HG03095 (cell line): ENCODE data around the gene CAMK1D.
"Not testable (repeated sequence)": the region's sequence is repeated elsewhere in the genome, so short reads cannot be mapped to it uniquely, and the experiment has no call there.

Experiments
- ATAC-seq: cut with Tn5 transposase; IDR thresholded peaks from one replicate; pipeline ENCODE4 v1.9.1; 2021; ENCODE audit warnings: moderate library complexity; ENCODE audit not compliant: unreplicated experiment

CAMK1D gene

DNA sequence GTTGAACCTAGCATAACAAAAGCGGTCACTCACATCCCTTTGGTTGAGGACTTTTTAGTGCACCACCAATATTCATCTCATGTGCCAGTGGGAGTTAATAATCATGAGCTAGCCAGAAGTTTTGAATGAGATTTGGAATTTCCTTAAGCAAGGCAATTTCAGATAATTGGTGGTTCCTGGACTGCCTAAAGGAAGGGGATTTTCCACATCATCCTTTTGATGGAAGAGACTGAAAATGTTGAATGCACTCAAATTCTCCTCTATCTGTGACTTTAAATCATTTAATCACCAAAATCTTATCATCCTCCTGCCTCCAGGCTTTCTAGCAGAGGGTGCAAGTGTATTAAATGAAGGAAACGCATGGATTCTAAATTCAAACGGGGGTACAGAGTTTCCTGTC, 391.5 kb downstream of the CAMK1D start:
- ATAC-seq = no peak

DNA sequence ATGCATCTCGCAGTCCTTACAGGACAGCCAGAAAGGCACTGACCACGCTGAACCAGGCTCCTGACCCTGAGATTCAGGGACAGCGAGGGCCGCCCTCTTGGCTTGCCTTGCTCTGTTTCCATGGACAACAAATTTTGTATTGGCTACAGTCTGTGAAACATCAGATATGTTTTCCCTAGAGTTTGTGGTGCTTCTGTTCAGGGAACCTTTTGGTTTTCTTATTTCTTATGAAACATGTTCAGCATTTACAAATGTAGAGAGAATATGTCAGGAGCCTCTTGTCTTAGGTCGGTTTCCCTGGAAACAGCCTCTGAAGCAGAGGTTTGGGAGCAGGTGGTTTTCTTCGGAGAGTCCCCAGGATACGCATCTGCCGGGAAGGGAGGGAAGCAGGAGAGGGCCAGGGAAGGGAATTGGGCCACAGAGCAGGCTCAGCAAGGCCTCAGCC, 392.0 kb downstream of the CAMK1D start:
- ATAC-seq = no peak

DNA sequence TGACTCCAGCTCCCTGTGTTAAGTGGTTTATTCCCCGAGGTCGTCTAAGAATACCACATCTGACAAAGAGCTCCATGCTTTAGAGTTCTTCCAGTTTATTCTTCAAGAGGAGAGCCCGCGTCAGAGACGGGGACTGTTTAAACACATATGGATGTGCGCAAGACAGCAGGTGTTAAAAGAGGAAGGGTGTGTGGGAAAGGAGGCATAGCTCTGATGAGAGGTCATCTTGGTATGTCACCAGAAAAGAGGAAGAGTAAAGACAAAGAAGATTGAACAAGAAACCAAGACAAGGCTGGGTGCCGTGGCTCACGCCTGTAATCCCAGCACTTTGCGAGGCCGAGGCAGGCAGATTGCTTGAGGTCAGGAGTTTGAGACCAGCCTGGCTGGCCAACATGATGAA, 393.4 kb downstream of the CAMK1D start:
- ATAC-seq = no peak

DNA sequence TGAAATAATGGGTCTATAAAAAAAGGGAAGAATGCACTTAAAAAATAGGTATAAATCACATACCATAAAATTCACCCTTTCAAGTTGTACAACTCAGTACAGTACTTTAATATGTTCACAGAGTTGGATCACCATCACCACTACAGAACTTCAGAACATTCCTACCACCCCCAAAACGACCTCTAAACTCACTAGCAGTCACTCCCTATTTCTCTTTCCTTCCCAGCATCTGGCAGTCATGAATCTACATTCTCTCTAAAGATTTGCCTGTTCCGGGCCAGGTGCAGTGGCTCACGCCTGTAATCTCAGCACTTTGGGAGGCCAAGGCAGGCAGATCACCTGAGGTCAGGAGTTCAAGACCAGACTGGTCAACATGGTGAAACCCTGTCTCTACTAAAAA, 394.1 kb downstream of the CAMK1D start:
- not testable (repeated sequence) for ATAC-seq

DNA sequence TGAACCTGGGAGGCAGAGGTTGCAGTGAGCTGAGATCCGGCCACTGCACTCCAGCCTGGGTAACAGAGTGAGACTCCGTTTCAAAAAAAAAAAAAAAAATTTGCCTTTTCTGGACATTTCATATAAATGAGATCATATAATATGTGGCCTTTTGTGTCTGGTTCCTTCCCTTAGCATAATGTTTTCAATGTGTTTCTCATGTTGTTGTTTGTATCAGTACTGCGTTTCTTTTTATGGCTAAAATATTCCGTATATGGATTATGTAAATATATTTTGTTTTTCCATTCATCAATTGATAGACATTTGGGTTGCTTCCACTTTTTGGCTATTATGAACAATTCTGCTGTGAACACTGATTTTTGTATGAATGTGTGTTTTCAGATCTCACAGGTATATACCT, 394.6 kb downstream of the CAMK1D start:
- no peak for ATAC-seq

DNA sequence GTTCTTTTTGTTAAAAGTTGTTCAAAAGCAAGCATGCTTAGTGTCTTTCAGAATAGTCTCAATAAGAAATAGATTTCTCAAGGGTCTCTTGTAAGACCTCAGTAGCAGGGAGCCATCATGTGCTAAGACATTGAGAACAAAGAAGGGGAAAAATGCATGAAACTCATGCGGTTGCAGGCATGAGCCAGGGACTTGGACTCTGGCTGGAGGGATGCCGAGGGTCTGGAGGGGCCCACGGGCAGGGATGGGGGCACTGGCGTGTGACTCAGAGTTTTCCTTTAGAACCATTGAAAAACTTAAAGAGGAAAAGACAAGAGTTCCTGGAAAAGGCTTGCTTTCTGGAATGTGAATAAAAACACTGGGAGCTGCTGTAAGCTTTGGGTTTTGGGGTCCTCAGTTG, 398.8 kb downstream of the CAMK1D start:
- no peak for ATAC-seq

DNA sequence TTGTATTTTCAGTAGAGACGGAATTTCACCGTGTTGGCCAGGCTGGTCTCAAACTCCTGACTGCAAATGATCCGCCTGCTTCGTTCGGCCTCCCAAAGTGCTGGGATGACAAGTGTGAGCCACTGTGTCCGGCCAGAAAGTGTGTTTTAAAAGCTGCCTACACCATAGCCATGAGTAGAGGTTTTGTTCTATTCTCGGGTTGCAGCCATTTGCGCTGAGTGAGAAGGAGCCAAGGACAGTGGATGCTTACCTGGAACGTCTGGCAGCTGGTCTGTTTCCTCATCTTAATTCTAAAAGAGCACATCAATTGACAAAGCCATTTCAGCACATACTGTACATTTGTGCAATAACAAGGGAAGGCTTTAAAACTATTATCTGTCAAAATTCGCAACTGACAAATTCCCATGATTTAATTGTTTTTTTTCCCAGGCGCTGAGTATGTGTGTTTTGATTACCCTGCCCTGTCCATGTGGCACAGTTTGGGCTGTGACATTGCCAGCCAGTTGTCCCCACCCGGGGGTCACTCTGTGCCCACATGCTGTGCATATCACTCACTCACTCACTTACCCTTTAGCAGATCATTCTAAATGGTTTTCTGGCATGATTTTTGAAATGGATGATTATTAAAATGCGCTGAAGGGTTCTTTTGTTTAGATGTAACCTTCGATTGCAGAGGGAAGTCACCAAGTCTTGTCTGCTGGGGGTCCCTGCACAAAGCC, 400.6 kb downstream of the CAMK1D start:
- ATAC-seq = no peak

DNA sequence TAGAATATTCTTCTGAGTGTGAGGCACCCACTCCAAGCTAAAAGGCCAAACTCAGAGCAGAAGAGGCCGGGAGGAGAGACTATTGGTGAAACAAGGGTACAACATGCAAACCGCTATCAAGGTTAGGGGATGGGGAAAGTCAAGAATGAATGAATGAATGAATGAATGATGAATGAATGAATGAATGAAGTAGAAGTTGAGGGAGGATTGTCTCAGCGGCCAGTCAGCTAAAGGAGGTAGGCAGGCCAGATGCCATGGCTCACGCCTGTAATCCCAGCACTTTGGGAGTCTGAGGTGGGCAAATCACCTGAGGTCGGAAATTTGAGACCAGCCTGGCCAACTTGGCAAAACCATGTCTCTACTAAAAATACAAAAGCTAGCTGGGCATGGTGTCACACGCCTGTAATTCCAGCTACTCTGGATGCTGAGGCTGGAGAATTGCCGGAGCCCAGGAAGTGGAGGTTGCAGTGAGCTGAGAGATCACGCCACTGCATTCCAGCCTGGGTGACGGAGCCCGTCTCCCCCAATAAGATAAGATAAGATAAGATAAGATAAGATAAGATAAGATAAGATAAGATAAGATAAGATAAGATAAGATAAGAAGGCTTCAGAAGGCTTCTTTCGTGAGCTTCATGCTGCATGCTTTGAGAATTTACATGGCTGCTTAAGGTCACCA, 401.3 kb downstream of the CAMK1D start:
- ATAC-seq = no peak

DNA sequence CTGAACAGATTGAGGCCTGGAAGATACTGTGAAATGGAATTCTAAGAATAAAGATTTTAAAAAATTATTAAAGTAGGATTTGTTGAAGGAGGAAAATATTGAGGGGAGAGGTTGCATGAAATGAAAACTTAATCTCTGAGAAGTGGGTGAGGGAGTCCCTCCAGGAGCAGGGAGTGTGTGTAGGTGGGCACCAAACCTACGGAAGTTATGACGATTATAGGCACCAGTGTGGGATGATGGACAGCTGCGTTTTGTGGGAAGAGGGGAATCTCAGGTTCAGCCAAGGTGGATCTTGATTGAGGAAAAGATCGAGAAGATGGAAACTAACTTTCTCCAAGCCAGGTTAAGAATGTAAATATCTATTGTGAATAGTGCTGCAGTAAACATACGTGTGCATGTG, 405.7 kb downstream of the CAMK1D start:
- no peak for ATAC-seq

DNA sequence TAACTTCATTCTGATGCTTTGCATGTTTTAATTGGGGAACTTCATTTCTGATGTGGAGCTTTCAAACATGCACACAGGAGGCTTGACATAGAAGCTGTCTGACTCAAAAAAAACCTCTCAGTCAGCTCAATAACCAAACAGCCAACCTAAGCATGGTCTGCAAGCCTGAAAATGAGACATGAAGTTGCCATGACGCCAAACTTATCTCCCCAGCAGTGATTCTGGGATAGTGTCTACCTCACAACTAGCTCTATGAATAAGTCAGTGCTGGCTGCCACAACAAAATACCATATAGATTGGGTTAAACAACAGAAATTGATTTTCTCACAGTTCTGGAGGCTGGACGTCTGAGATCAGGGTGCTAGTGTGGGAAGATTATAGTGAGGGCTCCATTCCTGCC, 408.0 kb downstream of the CAMK1D start:
- no peak for ATAC-seq

DNA sequence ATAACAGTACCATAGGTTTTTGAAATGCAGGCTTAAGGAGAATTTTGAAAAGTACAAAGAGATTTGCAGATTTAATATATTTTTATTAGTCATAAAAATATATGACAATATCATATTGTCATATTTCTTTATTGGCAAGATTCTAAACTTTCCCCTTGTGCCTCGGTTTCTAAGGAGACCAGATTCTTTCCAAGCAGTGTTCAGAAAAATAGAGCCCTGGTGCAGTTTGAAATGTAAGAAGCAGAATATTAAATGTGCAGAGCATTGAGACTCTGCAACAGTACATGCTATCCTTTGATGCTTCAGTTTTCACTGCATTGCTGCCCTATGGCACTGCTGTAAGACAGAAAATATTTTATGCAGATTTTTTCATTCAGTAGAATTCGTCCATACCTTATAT, 408.9 kb downstream of the CAMK1D start:
- ATAC-seq = no peak

DNA sequence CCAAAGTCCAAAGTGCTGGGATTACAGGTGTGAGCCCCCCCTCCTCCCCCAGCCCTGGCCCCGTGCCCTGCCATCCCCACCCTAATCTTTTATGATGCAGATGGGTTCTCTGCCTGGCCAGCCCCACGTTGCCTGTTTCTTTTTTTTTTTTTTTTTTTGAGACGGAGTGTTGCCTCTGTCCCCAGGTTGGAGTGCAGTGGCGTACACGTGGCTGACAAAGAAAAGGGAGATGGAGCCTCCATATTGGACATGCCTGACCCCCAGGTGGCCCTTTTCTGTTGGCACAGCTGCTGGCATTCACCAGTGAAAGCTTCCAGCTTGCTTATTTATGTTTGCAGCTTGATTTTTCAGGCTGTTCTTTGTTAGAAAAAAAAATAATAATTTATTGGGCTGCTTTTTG, 416.9 kb downstream of the CAMK1D start:
- ATAC-seq = no peak

DNA sequence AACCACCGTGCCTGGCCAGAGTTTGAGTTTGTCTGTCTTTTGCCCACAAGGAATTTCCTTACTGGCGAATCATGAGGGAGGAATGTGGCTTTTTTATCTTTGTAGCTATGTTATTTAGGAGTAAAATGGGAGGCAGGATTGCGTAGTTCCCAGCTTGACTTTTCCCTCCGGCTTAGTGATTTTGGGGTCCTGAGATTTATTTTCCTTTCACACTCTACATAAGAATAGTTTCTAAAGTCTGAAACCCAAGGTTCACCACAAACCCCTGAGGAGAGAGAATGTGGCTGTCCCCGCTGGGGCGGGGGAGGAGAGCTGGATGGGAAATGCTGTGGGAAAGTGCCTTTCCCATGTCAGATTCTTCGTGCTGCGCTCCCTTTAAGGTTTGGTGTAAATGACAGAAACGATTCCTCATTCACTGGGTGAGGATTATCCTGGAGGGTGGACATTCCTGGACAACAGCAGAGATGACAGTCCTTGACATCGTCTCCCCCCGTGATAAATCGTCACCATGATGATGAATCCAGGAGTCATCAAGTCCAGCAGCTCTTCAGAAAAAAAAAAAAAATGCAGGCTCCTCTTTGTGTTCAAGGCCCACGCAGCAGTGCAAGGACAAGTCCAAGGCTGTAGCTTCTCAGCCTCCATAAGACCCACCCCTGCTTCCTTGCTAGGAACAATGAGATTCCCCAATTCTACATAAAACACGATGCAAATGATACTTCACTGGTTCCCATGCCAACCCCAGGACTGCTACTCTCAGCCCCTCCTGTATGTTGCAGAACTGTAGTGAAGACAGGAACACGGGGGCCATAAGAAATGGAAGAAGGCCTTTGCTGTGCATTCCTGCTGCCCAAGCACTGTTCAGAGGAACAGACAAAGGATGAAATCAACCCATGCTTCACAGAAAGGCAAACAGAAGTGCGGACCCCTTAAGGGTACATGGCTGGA, 419.1 kb downstream of the CAMK1D start:
- no peak for ATAC-seq

DNA sequence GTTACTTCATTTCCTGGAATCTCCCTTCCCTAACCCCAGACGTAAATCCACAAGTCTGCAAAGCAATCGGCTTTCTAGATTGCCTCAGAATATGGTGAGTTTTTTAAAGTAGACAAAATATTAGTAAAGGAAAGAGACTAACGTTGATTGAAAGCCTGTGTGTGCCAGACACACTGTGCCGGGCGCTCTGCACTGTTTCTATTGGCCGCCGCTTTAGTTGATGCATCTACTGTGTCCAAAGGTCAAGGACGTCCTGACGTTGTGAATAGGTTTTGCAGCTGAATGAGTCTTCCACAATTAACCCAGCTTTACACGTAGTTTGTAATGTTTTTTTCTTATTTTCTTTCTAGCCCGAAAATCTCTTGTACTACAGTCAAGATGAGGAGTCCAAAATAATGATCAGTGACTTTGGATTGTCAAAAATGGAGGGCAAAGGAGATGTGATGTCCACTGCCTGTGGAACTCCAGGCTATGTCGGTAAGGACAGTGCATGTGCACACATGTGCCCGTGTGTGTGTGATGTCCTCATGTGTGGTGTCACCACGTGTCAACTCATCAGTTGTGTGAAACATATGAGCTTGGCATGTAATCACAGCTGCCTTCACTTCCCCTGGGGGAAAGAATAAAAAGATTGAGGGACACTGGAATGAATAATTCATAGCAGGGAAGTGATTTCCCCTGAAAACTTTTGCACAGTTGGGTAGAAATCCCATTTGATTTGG, 420.1 kb downstream of the CAMK1D start:
- no peak for ATAC-seq

DNA sequence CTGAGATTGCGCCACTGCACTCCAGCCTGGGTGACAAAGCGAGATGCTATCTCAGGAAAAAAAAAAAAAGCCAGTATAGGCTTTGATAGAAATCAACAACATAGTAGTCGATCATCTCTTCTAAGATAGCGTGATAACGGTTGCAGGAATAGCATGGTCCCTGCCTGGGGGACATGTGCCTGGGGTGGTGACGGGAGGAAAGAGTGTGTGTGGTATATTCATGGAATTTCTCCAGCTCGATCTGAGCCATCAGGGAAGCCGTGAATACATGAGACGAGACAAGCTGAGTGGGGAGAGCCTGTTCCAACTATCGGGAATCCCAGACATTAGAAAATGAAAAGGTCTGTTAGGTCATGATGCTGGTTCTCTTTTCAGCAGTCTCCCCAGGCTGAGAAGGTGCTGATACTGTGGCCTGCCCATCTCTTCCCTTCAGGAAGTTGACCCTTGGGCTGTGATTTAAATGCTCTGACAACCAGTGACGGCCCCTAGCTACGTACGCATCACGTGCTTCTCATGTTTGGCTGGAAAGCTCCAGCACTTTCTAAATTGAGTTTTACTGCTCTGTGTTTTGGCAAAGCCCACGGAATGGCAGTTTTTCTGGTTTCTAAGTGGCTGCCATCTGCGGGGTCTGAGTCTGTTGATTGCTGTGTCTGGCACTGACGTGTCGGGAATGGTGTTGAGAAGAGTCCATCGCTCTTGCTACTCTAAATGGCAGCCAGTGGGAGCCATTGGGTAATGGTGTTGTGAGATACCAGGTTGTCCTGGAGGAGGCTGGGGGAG, 422.8 kb downstream of the CAMK1D start:
- no peak for ATAC-seq

DNA sequence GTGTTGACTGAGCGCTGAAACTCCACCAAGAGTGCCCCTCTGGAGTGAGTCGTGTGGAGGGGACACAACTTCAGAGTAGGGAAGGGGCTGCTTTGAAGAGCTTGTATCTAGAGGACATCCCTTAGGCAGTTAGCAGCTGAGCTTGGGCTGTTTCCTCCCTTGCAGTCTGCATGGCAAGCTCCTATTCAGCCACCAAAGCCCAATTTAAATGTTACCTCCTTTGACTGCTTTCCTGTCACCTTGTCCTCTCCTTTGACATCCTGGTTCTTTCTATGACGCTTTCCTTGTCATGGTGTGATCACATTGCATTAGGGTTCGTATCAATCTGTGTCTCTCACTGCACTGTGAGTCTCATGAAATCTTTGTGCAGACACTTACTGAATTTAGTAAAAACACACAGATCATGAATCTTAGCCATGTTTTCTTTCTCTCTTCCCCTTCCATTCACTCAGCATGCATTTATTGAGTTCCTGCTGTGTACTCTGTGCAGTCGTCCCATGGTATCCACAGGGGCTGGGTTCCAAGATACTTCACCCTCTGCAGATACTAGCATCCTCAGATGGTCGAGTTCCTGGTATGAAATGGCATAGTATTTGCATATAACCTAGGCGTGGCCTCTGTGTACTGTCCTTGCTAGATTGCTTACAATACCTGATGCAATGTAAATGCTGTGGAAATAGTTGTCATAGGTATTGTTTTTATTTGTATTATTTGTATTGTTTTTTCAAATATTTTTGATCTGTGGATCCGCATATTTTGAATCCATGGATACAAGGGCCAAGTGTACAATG, 423.6 kb downstream of the CAMK1D start:
- no peak for ATAC-seq

DNA sequence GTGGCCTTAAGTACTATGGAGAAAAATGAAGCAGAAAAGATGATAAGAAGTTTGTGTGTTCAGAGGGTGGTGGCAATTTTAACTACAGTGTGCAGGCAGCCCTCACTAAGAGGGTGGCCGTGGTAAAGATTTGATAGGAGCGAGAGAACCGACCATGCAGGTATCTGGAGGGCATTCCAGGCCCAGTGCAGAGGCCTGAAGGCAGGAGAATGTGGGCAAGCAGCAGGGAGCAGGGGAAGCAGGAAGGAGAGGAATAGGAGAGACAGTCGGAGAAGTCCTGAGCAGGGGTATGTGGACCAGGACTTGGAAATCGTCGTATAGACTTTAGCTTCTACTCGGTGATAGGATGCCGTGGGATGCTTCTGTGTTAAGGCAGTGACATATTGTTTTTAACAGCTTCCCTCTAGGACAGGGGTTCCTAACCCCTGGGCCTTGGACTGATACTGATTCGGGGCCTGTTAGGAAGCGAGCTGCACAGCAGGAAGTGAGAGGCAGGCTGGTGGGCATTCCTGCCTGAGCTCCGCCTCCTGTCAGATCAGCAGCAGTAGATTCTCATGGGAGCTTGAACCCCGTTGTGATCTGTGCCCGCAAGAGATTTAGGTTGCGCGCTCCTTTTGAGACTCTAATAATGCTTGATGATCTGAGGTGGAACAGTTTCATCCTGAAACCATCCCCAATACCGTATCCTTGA, 425.0 kb downstream of the CAMK1D start:
- ATAC-seq = no peak

DNA sequence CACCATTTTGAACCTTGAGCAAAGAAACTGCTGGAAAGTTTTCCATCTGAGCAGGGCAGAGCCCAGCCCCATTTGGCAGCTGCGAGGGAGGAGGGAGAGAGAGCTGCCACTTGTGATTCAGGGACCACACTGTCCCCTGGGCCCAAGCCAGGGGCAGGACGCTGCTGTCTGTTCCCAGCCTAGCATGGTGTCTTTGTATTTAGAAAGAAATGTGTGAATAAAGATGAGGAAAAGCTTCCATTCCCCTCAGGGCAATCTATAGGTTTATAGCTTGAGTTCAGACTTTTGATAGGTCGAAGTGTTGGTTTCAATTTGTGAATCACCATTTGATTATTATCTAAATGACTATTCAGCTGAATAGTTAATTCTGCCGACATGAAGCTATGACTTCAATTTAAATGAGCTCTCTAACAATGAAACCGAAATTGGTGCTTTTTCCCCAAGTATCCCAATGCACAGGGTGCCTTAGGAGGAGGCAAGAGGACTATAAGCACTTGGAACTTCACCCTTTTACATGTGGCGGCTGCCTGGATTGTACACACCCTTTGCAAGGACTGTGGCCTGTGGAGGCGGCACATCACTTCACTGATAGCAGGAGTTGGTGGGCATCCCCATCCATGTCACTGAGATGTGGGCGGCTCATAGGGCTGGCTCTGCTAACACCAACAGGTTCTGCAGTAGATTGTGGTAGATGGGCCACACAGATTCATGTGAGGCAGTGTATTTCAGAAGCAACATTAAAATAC, 428.7 kb downstream of the CAMK1D start:
- ATAC-seq = no peak
